Natural killer cell treated with Interleukin-12 subunit alpha and Interleukin-12 subunit beta and Interleukin-15 and Interleukin-18, amount 100 ng/mL, for 72 hours (primary cell): ENCODE results near the gene ARL6IP1. TPM values are rescaled to one million over a fixed set of nuclear protein-coding genes. Genes with fewer than 3 reads are reported as not detected.
"Not testable (repeated sequence)": the region's sequence is repeated elsewhere in the genome, so short reads cannot be mapped to it uniquely, and the experiment has no call there.

ENCODE experiments used
- ATAC-seq, 2 donors: fragments of 150-1000 bp; cut with Tn5 transposase in 1 of 2; sonication (Bioruptor Pico), chemical (Tn5 transposase) in 1 of 2; 2 replicates each; pipeline ENCODE4 v1.10.0; 2021
- DNase-seq: peaks from one replicate; pipeline ENCODE4 v3.0.0; 2022; ENCODE audit warnings: low spot score
- H3K27ac Mint-ChIP-seq, 2 donors: 1 replicate in 1 of 2; 2 replicates in 1 of 2; pipeline ENCODE4 v1.8.0; 2022; ENCODE audit warnings: mixed read lengths in 2 of 2, mild to moderate bottlenecking in 1 of 2, moderate library complexity in 1 of 2
- H3K27me3 Mint-ChIP-seq, 2 donors: 1 replicate in 1 of 2; 2 replicates in 1 of 2; pipeline ENCODE4 v1.8.0; 2022; ENCODE audit warnings: mixed read lengths in 2 of 2
- H3K36me3 Mint-ChIP-seq: one replicate; pipeline ENCODE4 v1.8.0; 2022; ENCODE audit warnings: mixed read lengths
- H3K4me1 Mint-ChIP-seq, 2 donors: 1 replicate in 1 of 2; 2 replicates in 1 of 2; pipeline ENCODE4 v1.8.0; 2022; ENCODE audit warnings: low read depth in 2 of 2, mixed read lengths in 2 of 2, mild to moderate bottlenecking in 1 of 2
- H3K4me3 Mint-ChIP-seq: one replicate; pipeline ENCODE4 v1.8.0; 2022; ENCODE audit warnings: mixed read lengths
- H3K9me3 Mint-ChIP-seq: 2 replicates; pipeline ENCODE4 v1.8.0; 2022; ENCODE audit warnings: mixed read lengths
- total RNA-seq, 2 donors: library from RNA; stranded (reverse); gene quantifications; one replicate each; pipeline ENCODE4 v1.2.3, GENCODE V29; 2022

Gene ARL6IP1
- total RNA-seq, 2 donors from 2014 or later: 113 to 149 TPM

DNA sequence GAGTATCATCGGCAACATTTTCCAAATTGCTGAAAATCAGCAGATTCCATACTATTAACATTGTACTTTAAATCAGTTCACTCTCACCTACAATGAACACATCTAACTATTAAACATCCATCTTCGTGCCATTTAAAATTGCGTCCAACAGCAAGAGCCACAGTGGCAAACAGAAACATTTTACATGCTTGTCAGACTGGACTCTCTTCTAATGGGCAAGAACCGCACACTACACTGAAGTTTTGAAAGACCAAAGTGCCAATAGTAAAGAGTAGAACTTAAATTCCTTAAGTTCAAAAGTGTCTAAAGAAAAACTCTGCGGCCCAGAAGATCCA lies 11.9 kb downstream of the ARL6IP1 start:
- no peaks in the 10 kb centered on the region for H3K9me3 Mint-ChIP-seq
- H3K27me3 Mint-ChIP-seq: no peaks in the 10 kb centered on the region
- DNase-seq: no peak
- peaks cover 51% of the 10 kb centered on the region for H3K36me3 Mint-ChIP-seq
- H3K4me1 Mint-ChIP-seq: peaks cover 59 to 60% of the 10 kb centered on the region in 2 donors
- ATAC-seq: no peak
- peak overlapping the region; percentile 93 for H3K4me3 Mint-ChIP-seq
- H3K27ac Mint-ChIP-seq: peak overlapping the region; percentile 94 to 98

DNA sequence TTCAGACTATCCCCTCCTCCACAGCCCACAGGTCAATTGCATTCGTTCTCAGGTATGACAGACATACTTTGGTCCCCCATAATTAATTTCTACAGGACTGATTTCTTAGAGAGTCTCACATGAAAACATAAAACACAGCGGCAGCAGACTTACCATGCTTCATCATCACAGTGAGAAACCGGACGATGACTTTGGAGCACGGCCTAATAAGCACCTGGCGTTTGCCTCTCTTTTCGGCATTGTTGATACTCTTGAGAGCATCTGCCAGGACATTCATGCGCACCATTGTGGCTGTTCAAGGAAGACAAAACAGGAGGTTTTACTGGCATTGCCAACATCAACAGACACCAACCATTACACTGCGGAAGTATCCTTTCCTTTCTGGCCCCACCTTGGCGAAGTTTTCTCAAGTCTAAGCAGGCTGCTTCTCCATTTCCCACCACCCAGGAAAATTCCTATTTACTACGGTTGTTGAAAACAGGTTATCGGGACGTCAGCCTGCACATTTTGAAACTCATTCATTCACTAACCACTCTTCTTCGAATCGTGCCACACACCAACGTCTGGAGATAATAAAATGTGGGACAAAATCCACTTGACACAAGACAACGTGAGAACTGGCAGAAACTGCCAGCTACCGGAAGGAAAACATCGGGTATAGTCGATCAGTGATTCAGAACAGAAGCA lies 12.4 kb downstream of the ARL6IP1 start:
- ATAC-seq (no peak), DNase-seq (no peak)
- Mint-ChIP-seq H3K4me1 (peaks cover 57 to 60% of the 10 kb centered on the region in 2 donors), H3K27ac (peak overlapping the region; percentile 94 to 98), H3K36me3 (peaks cover 52% of the 10 kb centered on the region), H3K9me3 (no peaks in the 10 kb centered on the region), H3K4me3 (peak overlapping the region; percentile 93), H3K27me3 (no peaks in the 10 kb centered on the region)

DNA sequence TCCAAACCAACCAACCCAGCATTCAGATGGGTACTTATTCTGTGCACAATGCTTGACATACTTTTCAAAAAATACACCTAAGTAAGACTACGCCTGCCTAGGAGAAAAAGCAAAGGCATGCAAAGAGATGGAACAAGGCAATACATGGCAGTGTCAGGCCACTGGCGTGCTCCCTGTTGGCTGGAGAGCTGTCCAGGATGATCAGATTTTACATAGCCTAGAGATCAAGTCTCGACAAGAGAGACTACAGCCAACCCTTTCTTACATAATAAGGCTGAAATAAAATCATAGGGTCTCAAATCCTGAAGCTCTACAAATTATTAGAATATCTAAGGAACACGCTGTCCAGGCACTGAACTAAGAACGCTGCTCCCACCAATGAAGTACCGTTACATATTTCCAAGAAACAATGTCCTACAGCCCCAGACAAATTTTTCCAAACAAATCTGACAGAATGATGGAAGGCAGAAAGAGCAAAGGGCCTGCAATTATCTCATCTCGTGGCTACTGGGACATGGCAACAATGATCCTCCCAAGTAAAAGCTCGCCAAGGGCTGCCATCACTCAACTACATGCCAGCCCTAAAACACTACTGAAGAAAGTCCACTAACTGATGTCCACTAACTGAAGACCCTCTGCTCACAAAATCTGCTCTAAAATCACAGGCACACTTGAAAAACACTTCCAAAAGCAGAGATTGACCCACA lies 16.3 kb downstream of the ARL6IP1 start:
- peaks cover 49 to 57% of the 10 kb centered on the region in 2 donors for H3K4me1 Mint-ChIP-seq
- H3K36me3 Mint-ChIP-seq: peaks cover 53% of the 10 kb centered on the region
- H3K9me3 Mint-ChIP-seq: no peaks in the 10 kb centered on the region
- H3K27ac Mint-ChIP-seq: peak overlapping the region; percentile 94 to 98
- no peaks in the 10 kb centered on the region for H3K27me3 Mint-ChIP-seq
- no peak for DNase-seq
- H3K4me3 Mint-ChIP-seq: peak overlapping the region; percentile 67
- ATAC-seq: no peak

DNA sequence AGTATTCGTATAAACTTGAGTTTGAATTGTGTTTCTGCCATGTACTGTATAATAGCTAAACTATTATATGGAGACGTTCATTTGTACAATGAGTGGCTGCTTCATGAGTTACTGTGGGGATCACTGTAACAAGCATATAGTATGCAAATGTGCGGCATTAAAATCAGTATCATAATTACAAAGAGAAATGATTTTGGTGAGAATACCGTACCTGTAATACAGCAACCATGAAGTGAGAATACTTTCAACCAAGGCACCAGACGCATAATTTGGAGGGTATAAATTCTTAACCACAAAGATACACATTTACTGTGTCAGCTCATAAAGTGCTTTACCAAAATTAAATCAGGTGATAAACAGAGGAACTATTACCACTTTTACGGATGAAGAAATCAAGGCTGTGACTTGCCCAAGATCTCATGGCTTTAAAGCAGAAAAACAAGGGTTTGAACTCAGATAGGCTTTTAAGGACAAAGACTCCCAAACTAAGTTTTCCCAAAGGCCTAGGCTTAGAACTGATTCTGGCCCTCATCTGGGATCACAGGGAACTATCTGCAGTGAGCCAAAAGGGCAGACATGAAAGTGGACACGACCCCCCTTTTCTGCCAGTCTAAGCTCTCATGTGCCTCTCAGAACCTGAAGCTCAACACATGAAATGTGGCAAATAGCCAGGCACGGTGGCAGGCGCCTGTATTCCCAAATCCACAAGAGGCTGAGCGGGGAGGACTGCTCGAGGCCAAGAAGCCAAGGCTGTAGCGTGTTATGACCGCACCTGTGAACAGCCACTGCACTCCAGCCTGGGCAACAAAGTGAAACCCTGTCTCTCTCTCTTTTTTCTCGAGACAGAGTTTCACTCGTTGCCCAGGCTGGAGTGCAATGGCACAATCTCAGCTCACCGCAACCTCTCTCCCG lies 17.7 kb downstream of the ARL6IP1 start:
- Mint-ChIP-seq H3K36me3 (peaks cover 43% of the 10 kb centered on the region), H3K27me3 (no peaks in the 10 kb centered on the region), H3K4me1 (peaks cover 39 to 45% of the 10 kb centered on the region in 2 donors), H3K27ac (peak overlapping the region in 1 of 2 donors; percentile 94), H3K9me3 (no peaks in the 10 kb centered on the region), H3K4me3 (peak overlapping the region; percentile 15)
- ATAC-seq: no peak
- DNase-seq: no peak

DNA sequence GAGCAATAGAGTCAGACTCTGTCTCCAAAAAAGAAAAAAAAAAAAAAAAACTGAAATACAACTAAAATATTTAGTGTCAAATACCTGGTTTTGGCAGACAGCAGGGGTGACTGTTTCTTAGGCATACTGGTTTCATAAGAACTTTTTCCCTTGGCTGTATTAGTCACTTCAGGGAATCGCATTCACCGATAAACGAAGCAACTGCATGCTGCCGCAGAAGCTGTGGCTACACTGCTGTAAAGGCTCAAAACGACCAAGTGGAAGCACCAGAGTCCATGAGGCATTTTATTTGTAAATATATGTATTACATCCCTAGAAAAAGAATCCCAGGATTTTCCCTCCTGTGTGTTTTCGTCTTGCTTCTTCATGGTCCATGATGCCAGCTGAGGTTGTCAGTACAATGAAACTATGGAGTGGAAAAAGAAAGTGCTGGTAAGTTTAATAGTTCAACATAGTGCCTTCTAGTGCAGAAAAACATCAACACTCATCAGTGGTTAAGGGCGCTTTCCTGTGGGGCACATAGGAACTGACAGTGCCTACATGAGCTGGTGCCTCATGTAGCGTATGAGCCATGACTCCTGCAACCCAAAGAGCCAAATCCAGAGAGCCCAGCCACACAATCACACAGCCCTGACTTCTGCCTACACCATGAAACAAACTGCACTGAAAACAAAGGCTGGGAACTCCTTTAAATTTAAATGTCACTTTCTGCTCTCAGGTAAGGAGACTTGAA lies 18.5 kb downstream of the ARL6IP1 start:
- Mint-ChIP-seq H3K4me1 (peaks cover 31 to 37% of the 10 kb centered on the region in 2 donors), H3K4me3 (peak overlapping the region; percentile 15), H3K36me3 (peaks cover 35% of the 10 kb centered on the region), H3K27ac (no peak overlapping the region), H3K9me3 (no peaks in the 10 kb centered on the region), H3K27me3 (no peaks in the 10 kb centered on the region)
- no peak for ATAC-seq
- DNase-seq: no peak

DNA sequence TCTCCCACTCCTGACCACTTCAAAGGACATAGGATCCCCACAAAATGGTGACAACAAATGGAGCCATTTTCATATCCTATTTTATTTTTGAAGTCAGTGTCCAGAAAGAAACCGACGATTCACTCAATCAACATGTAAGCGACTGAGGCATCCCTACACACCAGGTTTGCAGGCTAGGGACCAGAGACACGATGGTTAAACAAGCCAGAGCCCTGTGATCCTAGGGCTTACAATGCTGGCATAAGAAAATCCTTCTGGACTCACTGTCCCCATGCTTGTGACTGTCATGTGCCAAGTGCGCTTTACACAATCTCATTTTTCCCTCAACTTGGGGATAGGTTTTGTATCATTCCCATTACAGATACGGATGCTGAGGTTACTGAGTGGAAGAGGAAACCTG lies 20.1 kb downstream of the ARL6IP1 start:
- Mint-ChIP-seq H3K36me3 (peaks cover 25% of the 10 kb centered on the region), H3K4me1 (peaks cover 17 to 26% of the 10 kb centered on the region in 2 donors)
- not testable (repeated sequence) for ATAC-seq, H3K27me3 Mint-ChIP-seq, H3K9me3 Mint-ChIP-seq, H3K27ac Mint-ChIP-seq, DNase-seq, H3K4me3 Mint-ChIP-seq

DNA sequence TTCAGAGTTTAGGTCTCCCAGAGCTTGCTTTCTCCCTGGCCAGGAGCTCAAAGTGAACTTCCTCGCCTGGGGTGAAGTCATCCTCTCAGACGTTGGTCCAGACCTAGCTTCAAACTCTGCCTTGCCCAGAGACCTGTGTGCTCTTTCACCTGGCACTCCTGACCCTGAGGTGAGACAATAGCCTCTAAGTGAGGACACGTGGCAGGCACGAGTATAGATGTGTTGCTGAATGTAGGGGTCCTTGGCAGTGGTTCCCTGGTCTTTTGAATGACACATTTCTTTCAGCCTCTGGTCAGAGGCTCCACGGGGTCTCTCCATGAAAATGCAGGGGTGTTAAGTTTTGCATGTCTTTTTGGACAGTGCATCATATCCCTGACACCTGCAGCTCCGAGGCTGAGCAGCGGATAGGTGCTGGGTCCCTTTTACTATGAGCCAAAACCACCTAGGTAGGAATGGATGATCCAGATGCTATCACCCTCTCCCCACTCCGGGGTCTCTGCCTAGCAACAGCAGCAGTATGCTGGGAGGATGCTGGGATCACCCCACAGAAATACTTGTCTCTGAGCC lies 20.8 kb downstream of the ARL6IP1 start:
- H3K9me3 Mint-ChIP-seq, DNase-seq, H3K27ac Mint-ChIP-seq, ATAC-seq, H3K27me3 Mint-ChIP-seq, H3K4me3 Mint-ChIP-seq: not testable (repeated sequence)
- Mint-ChIP-seq H3K4me1 (peaks cover 11 to 22% of the 10 kb centered on the region in 2 donors), H3K36me3 (peaks cover 21% of the 10 kb centered on the region)

DNA sequence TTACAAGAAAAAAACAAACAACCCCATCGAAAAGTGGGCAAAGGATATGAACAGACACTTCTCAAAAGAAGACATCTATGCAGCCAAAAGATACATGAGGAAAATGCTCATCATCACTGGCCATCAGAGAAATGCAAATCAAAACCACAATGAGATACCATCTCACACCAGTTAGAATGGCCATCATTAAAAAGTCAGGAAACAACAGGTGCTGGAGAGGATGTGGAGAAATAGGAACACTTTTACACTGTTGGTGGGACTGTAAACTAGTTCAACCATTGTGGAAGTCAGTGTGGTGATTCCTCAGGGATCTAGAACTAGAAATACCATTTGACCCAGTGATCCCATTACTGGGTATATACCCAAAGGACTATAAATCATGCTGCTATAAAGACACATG lies 23.7 kb downstream of the ARL6IP1 start:
- H3K27me3 Mint-ChIP-seq, DNase-seq, H3K4me1 Mint-ChIP-seq, ATAC-seq, H3K4me3 Mint-ChIP-seq, H3K27ac Mint-ChIP-seq, H3K36me3 Mint-ChIP-seq, H3K9me3 Mint-ChIP-seq: not testable (repeated sequence)

DNA sequence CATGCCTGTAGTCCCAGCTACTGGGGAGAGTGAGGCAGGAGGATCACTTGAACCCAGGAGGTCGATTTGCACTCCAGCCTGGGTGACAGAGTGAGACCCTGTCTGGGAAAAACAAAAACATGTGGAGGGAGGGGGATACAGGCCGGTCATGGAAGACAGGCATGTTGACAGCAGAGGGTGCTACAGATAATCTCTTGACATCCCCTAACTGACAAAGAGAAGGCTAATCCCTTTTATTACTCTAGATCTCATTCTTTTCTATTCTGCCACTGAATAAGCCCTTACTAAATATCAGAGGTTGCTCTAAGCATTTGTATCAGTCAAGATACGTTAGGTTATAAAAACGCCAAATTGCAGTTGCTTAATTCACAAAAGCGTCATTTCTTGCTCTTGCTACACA lies 25.0 kb downstream of the ARL6IP1 start:
- H3K36me3 Mint-ChIP-seq, ATAC-seq: not testable (repeated sequence)

DNA sequence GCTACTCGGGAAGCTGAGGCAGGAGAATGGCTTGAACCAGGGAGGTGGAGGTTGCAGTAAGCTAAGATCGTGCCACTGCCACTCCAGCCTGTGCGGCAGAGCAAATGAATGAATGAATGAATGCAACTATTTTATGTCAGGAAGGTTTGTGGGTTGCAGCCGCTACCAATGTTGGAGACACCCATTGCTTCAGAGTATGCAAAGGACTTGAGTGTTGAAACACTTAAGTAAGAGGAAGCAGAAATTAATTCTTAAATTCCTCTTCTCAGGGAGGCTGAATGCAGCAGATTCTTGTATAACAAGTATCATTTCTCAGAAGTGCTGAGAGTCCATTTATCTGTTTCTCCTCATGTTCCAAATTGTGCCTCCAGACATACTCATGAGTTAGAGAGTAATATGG lies 26.7 kb downstream of the ARL6IP1 start:
- H3K27ac Mint-ChIP-seq, ATAC-seq, H3K27me3 Mint-ChIP-seq, H3K9me3 Mint-ChIP-seq, H3K4me1 Mint-ChIP-seq, DNase-seq, H3K36me3 Mint-ChIP-seq, H3K4me3 Mint-ChIP-seq: not testable (repeated sequence)

More for the DNA sequence above, 25.0 kb downstream of the ARL6IP1 start:
- H3K27ac Mint-ChIP-seq, H3K27me3 Mint-ChIP-seq, H3K4me1 Mint-ChIP-seq, DNase-seq, H3K4me3 Mint-ChIP-seq, H3K9me3 Mint-ChIP-seq: not testable (repeated sequence)

DNA sequence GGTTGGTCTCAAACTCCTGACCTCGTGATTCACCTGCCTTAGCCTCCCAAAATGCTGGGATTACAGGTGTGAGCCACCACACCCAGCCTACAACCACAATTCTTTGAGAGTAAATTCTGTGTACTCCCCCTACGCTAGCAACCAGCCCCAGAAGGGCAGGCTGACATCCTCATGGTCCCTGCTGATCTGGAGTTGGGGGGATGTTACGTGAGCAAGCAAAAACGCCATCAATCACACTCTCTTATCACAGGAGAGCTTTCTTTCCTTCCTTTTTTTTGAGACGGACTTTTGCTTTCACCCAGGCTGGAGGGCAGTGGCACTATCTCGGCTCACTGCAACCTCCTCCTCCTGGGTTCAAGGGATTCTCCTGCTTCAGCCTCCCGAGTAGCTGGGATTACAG lies 29.2 kb downstream of the ARL6IP1 start:
- H3K4me3 Mint-ChIP-seq, H3K36me3 Mint-ChIP-seq, H3K9me3 Mint-ChIP-seq, DNase-seq, H3K27me3 Mint-ChIP-seq, H3K27ac Mint-ChIP-seq, ATAC-seq: not testable (repeated sequence)
- H3K4me1 Mint-ChIP-seq: peaks cover 12 to 13% of the 10 kb centered on the region in 2 donors

DNA sequence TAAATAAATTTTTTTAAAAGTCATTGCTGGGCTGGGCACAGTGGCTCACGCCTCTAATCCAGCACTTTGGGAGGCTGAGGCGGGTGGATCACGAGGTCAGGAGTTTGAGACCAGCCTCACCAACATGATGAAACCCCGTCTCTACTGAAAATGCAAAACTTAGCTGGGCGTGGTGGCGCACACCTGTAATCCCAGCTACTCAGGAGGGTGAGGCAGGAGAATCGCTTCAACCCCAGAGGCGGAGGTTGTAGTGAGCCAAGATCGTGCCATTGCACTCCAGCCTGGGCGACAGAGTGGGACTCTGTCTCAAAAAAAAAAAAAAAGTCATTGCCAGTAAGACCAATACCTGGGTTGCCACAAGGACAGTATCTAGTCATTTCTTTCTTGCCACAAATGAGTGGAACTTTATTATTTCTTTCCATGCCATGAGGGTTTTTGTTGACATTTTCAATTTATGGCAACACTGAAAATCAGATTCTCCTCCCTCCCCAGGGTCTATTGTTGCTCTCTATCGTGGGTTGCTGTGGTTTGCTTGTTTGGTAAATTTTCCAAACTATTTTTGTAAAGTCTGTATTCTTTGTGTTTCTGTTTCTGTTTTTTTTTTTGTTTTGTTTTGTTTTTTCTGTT lies 30.9 kb downstream of the ARL6IP1 start:
- peak overlapping the region; percentile 18 to 34 for H3K27ac Mint-ChIP-seq
- H3K4me3 Mint-ChIP-seq: peak overlapping the region; percentile 37
- not testable (repeated sequence) for H3K36me3 Mint-ChIP-seq, H3K27me3 Mint-ChIP-seq, H3K9me3 Mint-ChIP-seq, DNase-seq
- peak; percentile 52 to 71 for ATAC-seq
- H3K4me1 Mint-ChIP-seq: peaks cover 12 to 13% of the 10 kb centered on the region in 2 donors

DNA sequence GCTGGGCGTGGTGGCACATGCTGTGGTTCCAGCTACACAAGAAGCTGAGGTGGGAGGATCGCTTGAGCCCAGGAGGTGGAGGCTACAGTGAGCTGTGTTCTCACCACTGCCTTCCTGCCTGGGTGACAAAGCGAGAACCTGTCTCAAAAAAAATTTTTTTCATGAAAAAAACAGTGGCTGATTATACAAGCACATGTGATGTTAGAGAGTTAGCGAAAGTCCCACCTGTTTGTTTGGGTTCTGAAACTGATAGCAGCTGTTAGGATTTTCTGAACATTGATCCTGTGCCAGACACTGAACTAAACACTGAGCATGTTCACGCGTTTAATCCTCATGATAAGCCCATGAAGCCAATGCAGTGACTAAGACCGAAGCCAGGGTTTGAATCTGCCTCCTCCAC lies 34.1 kb downstream of the ARL6IP1 start:
- H3K27me3 Mint-ChIP-seq, H3K36me3 Mint-ChIP-seq, DNase-seq, H3K9me3 Mint-ChIP-seq, H3K27ac Mint-ChIP-seq, H3K4me3 Mint-ChIP-seq: not testable (repeated sequence)
- peaks cover 12 to 14% of the 10 kb centered on the region in 2 donors for H3K4me1 Mint-ChIP-seq
- ATAC-seq: peak; percentile 66 to 74
